Neural progenitor cell (in vitro differentiated cells): ENCODE results near the gene KCNK10. TPM values are rescaled to one million over a fixed set of nuclear protein-coding genes. Genes with fewer than 3 reads are reported as not detected.
A peak's percentile ranks its signal among the peaks of the same experiment; 100 is the strongest.

ENCODE experiments used
- DNase-seq: peaks from one replicate; pipeline ENCODE4 v3.0.0-alpha.2; 2016; ENCODE audit warnings: low spot score
- H2AFZ ChIP-seq: fragments of 200-600 bp; sonication (generic); replicated peaks from 2 replicates; pipeline ENCODE4 v1.6.1; 2016; ENCODE audit warnings: antibody characterized with exemption
- H3F3A ChIP-seq: fragments of 200-600 bp; sonication (generic); 2 replicates; pipeline ENCODE4 v1.6.1; 2016; ENCODE audit warnings: antibody characterized with exemption, low read depth
- H3K27ac ChIP-seq: fragments of 200-600 bp; sonication (generic); 2 replicates; pipeline ENCODE4 v1.5.1; 2016; ENCODE audit warnings: mild to moderate bottlenecking
- H3K27me3 ChIP-seq: fragments of 200-600 bp; sonication (generic); 2 replicates; pipeline ENCODE4 v1.6.1; 2016; ENCODE audit warnings: mild to moderate bottlenecking, moderate library complexity
- H3K36me3 ChIP-seq: fragments of 200-600 bp; sonication (generic); 2 replicates; pipeline ENCODE4 v1.5.1; 2016
- H3K4me1 ChIP-seq: fragments of 200-600 bp; sonication (generic); 2 replicates; pipeline ENCODE4 v1.6.1; 2016; ENCODE audit warnings: mixed run types
- H3K4me2 ChIP-seq: fragments of 200-600 bp; sonication (generic); 2 replicates; pipeline ENCODE4 v1.6.1; 2016
- H3K4me3 ChIP-seq: fragments of 200-600 bp; sonication (generic); 2 replicates; pipeline ENCODE4 v1.5.1; 2016
- H3K79me2 ChIP-seq: fragments of 200-600 bp; sonication (generic); 2 replicates; pipeline ENCODE4 v1.6.1; 2016; ENCODE audit warnings: low read depth
- H3K9ac ChIP-seq: fragments of 200-600 bp; sonication (generic); 2 replicates; pipeline ENCODE4 v1.6.1; 2016
- H3K9me3 ChIP-seq: fragments of 200-600 bp; sonication (generic); 2 replicates; pipeline ENCODE4 v1.5.1; 2016; ENCODE audit warnings: low read depth
- H4K20me1 ChIP-seq: fragments of 200-600 bp; sonication (generic); 2 replicates; pipeline ENCODE4 v1.6.1; 2016; ENCODE audit warnings: low read depth
- H3K27ac Mint-ChIP-seq: 3 replicates; pipeline ENCODE4 v1.8.0; 2021; ENCODE audit warnings: mixed read lengths
- H3K27me3 Mint-ChIP-seq: 2 replicates; pipeline ENCODE4 v1.8.0; 2022; ENCODE audit warnings: low read depth, mild to moderate bottlenecking, inconsistent platforms, moderate library complexity, mixed read lengths; ENCODE audit not compliant: insufficient read depth
- H3K36me3 Mint-ChIP-seq: 3 replicates; pipeline ENCODE4 v1.8.0; 2021; ENCODE audit warnings: mixed read lengths
- H3K4me1 Mint-ChIP-seq: 3 replicates; pipeline ENCODE4 v1.8.0; 2021; ENCODE audit warnings: mixed read lengths
- H3K4me3 Mint-ChIP-seq: 3 replicates; pipeline ENCODE4 v1.8.0; 2021; ENCODE audit warnings: mild to moderate bottlenecking, moderate library complexity, mixed read lengths
- H3K9me3 Mint-ChIP-seq: 3 replicates; pipeline ENCODE4 v1.8.0; 2020; ENCODE audit warnings: mixed read lengths
- EZH2 ChIP-seq: fragments of 200-600 bp; sonication (generic); IDR thresholded peaks from 2 replicates; pipeline ENCODE4 v1.6.1; 2017; ENCODE audit warnings: antibody characterized with exemption, mild to moderate bottlenecking, moderate library complexity
- EZH2phosphoT487 ChIP-seq: fragments of 200-600 bp; sonication (generic); IDR thresholded peaks from 2 replicates; pipeline ENCODE4 v1.6.1; 2017; ENCODE audit warnings: antibody characterized with exemption
- total RNA-seq: library from RNA; depleted of rRNA; stranded (reverse); fragments of >200 nt; gene quantifications from 2 replicates; pipeline ENCODE4 v1.2.3, GENCODE V29; 2015; ENCODE audit warnings: low replicate concordance
- TF ChIP-seq, protein P1 (sequence below): fragments of 200-600 bp; sonication (generic); IDR thresholded peaks from 2 replicates; pipeline ENCODE4 v1.5.1; 2017; ENCODE audit warnings: antibody characterized with exemption, mild to moderate bottlenecking

The KCNK10 gene
- total RNA-seq, 1 donor from 2014 or later, result 6.9 TPM

DNA sequence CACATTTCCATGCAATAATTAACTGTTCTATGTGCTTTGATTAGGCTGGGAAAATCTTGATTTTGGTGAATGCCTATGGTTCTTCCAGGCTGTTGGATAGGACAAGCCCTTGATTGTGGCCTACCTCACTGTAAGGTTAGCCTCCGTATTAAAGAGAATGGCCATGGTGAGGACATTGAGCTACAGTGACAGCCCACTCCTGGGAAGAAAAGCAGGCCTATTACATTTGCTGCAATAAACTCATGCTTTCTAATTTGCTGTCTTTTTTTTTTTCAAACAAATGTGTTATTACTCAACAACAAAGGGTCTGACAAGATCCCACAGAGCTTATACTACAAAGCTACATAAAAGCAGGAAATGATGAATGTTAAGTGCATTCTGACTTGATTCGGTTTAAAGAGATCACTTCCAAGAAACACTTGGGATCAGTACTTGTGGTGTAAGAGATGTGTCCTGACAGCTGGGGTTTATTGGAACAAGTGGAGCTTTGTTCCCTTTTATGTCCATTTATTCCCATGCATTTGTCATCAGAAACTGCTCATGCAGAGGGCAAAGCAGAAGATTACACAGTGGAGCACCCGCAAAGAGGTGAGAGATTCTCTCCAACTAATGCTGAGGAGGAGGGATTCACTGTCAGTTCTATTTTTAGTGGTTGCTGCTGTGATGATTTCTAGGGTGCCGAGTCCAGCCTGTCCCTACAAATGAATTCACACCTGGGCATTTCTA, 29.1 kb upstream of the KCNK10 start:
- DNase-seq, result no peak
- Histone ChIP-seq H3K9me3 (no peaks in the 10 kb centered on the region), H4K20me1 (no peaks in the 10 kb centered on the region), H3K27me3 (no peaks in the 10 kb centered on the region), H3K79me2 (no peaks in the 10 kb centered on the region), H3K36me3 (no peaks in the 10 kb centered on the region), H3K4me3 (no peak overlapping the region), H3K4me2 (no peak overlapping the region), H3F3A (no peaks in the 10 kb centered on the region), H2AFZ (peak overlapping the region; percentile 9), H3K4me1 (peaks cover 4% of the 10 kb centered on the region), H3K9ac (no peak overlapping the region), H3K27ac (no peak overlapping the region)
- peak overlapping the region; percentile 29 for H3K27ac Mint-ChIP-seq
- peaks cover 8% of the 10 kb centered on the region for H3K27me3 Mint-ChIP-seq
- H3K4me1 Mint-ChIP-seq, result peaks cover 20% of the 10 kb centered on the region
- no peak overlapping the region for H3K4me3 Mint-ChIP-seq
- no peaks in the 10 kb centered on the region for H3K9me3 Mint-ChIP-seq
- TF ChIP-seq EZH2 (no peak), EZH2phosphoT487 (no peak)
- TF ChIP-seq, protein P1, sequence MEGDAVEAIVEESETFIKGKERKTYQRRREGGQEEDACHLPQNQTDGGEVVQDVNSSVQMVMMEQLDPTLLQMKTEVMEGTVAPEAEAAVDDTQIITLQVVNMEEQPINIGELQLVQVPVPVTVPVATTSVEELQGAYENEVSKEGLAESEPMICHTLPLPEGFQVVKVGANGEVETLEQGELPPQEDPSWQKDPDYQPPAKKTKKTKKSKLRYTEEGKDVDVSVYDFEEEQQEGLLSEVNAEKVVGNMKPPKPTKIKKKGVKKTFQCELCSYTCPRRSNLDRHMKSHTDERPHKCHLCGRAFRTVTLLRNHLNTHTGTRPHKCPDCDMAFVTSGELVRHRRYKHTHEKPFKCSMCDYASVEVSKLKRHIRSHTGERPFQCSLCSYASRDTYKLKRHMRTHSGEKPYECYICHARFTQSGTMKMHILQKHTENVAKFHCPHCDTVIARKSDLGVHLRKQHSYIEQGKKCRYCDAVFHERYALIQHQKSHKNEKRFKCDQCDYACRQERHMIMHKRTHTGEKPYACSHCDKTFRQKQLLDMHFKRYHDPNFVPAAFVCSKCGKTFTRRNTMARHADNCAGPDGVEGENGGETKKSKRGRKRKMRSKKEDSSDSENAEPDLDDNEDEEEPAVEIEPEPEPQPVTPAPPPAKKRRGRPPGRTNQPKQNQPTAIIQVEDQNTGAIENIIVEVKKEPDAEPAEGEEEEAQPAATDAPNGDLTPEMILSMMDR, result no peak
- no peaks in the 10 kb centered on the region for H3K36me3 Mint-ChIP-seq

DNA sequence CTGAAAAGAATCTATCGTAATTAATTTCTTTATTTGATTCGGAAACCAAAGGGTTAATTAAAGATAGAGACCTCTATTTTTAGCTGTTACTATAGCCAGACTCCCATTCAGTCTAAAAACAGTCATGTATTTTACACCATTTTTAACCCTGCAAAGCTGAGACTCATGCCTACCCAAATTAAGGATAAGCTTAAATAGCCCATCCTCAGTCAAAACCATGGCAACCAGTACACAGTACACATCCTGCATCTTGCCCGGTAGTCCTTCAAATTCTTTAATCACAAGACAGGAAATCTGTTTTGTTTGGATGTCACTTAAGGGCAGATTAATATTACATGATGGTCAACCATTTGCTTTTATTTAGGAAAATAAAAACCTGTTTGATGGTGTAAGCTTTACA, 25.5 kb upstream of the KCNK10 start:
- no peak overlapping the region for H3K4me2 ChIP-seq
- no peaks in the 10 kb centered on the region for H3K36me3 Mint-ChIP-seq
- H3K27me3 ChIP-seq, result no peaks in the 10 kb centered on the region
- DNase-seq, result no peak
- no peak overlapping the region for H3K9ac ChIP-seq
- no peak overlapping the region for H3K4me3 ChIP-seq
- no peak overlapping the region for H3K27ac Mint-ChIP-seq
- no peak for TF ChIP-seq EZH2
- no peak for TF ChIP-seq EZH2phosphoT487
- TF ChIP-seq, protein P1, result no peak
- no peaks in the 10 kb centered on the region for H3K9me3 ChIP-seq
- H3K4me1 ChIP-seq, result peaks cover 4% of the 10 kb centered on the region
- peaks cover 8% of the 10 kb centered on the region for H3K27me3 Mint-ChIP-seq
- no peaks in the 10 kb centered on the region for H3K36me3 ChIP-seq
- no peak overlapping the region for H2AFZ ChIP-seq
- no peaks in the 10 kb centered on the region for H3F3A ChIP-seq
- peaks cover 20% of the 10 kb centered on the region for H3K4me1 Mint-ChIP-seq
- H3K27ac ChIP-seq, result no peak overlapping the region
- H3K9me3 Mint-ChIP-seq, result no peaks in the 10 kb centered on the region
- no peak overlapping the region for H3K4me3 Mint-ChIP-seq
- no peaks in the 10 kb centered on the region for H4K20me1 ChIP-seq
- no peaks in the 10 kb centered on the region for H3K79me2 ChIP-seq

DNA sequence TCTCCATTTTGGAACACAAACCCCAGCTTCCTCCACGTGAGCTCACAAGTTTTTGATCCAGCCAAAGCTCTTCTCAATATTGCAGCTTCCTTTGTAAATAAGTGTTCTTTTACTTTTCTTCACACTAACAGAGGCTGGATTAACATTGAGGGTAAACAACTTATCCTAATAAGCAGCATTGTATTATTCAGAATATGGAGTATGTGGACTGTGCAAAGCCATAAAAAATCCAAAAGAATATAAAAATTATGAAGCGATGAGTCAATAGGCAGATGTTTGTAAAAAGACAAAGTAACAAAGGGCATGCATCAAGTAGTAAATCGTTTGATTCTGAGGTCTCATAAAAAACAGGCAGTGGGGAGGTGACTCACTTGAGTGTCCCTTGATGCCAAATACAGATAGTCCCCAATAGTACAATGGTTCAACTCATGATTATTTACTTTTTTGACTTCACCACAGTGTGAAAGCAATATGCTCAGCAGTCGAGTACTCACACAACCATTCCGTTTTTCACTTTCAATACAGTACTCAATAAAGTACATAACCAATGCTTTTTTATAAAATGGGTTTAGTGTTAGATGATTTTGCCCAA, 23.1 kb upstream of the KCNK10 start:
- Mint-ChIP-seq H3K36me3 (no peaks in the 10 kb centered on the region), H3K4me1 (peaks cover 3% of the 10 kb centered on the region), H3K9me3 (no peaks in the 10 kb centered on the region), H3K4me3 (no peak overlapping the region), H3K27me3 (peaks cover 8% of the 10 kb centered on the region), H3K27ac (no peak overlapping the region)
- H3K4me3 ChIP-seq, result no peak overlapping the region
- H3K9ac ChIP-seq, result no peak overlapping the region
- DNase-seq, result no peak
- no peaks in the 10 kb centered on the region for H3K27me3 ChIP-seq
- H3K4me2 ChIP-seq, result no peak overlapping the region
- H3K79me2 ChIP-seq, result no peaks in the 10 kb centered on the region
- no peaks in the 10 kb centered on the region for H3K4me1 ChIP-seq
- no peaks in the 10 kb centered on the region for H3K9me3 ChIP-seq
- H4K20me1 ChIP-seq, result no peaks in the 10 kb centered on the region
- no peaks in the 10 kb centered on the region for H3K36me3 ChIP-seq
- TF ChIP-seq EZH2 (no peak), EZH2phosphoT487 (no peak)
- TF ChIP-seq, protein P1, result no peak
- H2AFZ ChIP-seq, result no peak overlapping the region
- H3F3A ChIP-seq, result no peaks in the 10 kb centered on the region
- no peak overlapping the region for H3K27ac ChIP-seq
